Colonic mucosa (tissue), 4 donors: ENCODE measurements around the gene CLDN19. TPM values are rescaled to one million over a fixed set of nuclear protein-coding genes. Genes with fewer than 3 reads are reported as not detected.
A peak's percentile ranks its signal among the peaks of the same experiment; 100 is the strongest.

ENCODE experiments used
- DNase-seq: peaks from one replicate; pipeline ENCODE4 v3.0.0-alpha.2; 2020
- H3K27ac ChIP-seq: fragments of 200-600 bp; one replicate; pipeline ENCODE4 v1.8.0; 2021
- H3K27me3 ChIP-seq: fragments of 200-600 bp; one replicate; pipeline ENCODE4 v1.8.0; 2021
- H3K36me3 ChIP-seq: fragments of 200-600 bp; one replicate; pipeline ENCODE4 v1.8.0; 2021
- H3K4me1 ChIP-seq: fragments of 200-600 bp; one replicate; pipeline ENCODE4 v1.8.0; 2021; ENCODE audit warnings: mild to moderate bottlenecking
- H3K4me3 ChIP-seq: fragments of 200-600 bp; one replicate; pipeline ENCODE4 v1.8.0; 2021
- H3K9ac ChIP-seq, 2 donors: one replicate each; pipeline ENCODE4 v1.7.0; 2013; ENCODE audit warnings: control low read depth in 2 of 2, low read depth in 2 of 2, low read length in 2 of 2
- H3K9me3 ChIP-seq: fragments of 200-600 bp; one replicate; pipeline ENCODE4 v1.8.0; 2021
- intact Hi-C: fragments of 100-400 bp; cut with DNase I; formaldehyde crosslinking; loops from one replicate; pipeline ENCODE4 v1.14.1; 2022
- total RNA-seq, 2 donors: library from RNA; stranded (reverse); fragmentation: NEBNext Ultra II Directional in 1 of 2; extraction: Animal tissue kit (Norgen Biotek cat#: 25700) in 1 of 2; gene quantifications; one replicate each; pipeline ENCODE4 v1.2.1, GENCODE V29; 2021
- TF ChIP-seq, protein P1 (sequence below): fragments of 200-600 bp; IDR thresholded peaks from one replicate; pipeline ENCODE4 v1.8.0; 2022; ENCODE audit warnings: antibody characterized with exemption, mild to moderate bottlenecking
- donor health status: healthy.
- donor health status: DM: no; HTN: no; CAD: no.
- donor health status: DM: no; HTN: no; CAD: no.

The CLDN19 gene, protein sequence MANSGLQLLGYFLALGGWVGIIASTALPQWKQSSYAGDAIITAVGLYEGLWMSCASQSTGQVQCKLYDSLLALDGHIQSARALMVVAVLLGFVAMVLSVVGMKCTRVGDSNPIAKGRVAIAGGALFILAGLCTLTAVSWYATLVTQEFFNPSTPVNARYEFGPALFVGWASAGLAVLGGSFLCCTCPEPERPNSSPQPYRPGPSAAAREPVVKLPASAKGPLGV
- total RNA-seq, result not detected

DNA sequence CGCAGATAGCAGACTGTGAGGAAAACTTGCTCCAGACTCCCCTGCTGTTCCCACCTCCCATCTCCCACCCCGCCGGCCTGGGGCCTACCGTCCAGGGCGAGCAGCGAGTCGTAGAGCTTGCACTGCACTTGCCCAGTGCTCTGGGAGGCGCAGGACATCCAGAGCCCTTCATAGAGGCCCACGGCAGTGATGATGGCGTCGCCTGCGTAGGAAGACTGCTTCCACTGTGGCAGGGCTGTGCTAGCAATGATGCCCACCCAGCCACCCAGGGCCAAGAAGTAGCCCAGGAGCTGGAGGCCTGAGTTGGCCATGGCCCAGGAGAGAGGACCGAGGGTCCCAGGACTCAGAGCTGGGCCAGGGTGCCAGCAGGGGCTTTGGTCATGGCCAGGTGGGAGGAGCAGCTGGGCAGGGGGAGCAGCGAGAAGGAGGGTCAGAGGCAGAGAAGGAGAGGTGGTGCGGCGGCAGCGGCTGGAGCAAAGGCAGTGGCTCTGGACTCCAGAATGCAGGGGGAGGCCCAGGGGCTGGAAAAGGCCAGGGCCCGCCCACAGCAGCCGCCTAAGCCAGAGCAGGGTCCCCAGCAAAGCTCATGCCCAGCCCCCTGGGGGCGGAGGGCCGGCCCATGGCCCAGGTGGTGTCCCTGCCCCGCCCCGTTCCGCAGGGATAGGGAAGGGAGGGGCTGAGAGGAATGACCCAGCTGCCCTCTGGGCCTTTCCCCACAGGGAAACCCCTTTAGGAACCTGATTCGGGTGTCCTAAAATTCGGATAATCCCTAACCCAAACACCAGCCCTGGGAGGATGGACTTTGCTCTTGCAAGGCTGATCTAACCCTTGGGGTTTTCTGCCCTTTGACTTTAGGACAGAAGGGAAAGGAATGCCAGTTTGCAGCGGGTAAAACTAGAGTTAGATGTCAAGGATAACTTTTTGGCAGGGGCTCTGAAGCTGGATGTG, at the start of gene CLDN19:
CLDN19 (minus strand) TSS at position 484 of the 948 bp plus-strand sequence; CDS start at position 311, 173 bp downstream.
- Histone ChIP-seq H3K27me3 (no peaks in the 10 kb centered on the region), H3K9ac (no peak within 1 kb of the TSS), H3K36me3 (no peaks in the 10 kb centered on the region), H3K4me1 (no peaks in the 10 kb centered on the region), H3K9me3 (no peaks in the 10 kb centered on the region), H3K27ac (no peak within 1 kb of the TSS), H3K4me3 (no peak within 1 kb of the TSS)
- DNase-seq, result no peak
- TF ChIP-seq, protein P1, sequence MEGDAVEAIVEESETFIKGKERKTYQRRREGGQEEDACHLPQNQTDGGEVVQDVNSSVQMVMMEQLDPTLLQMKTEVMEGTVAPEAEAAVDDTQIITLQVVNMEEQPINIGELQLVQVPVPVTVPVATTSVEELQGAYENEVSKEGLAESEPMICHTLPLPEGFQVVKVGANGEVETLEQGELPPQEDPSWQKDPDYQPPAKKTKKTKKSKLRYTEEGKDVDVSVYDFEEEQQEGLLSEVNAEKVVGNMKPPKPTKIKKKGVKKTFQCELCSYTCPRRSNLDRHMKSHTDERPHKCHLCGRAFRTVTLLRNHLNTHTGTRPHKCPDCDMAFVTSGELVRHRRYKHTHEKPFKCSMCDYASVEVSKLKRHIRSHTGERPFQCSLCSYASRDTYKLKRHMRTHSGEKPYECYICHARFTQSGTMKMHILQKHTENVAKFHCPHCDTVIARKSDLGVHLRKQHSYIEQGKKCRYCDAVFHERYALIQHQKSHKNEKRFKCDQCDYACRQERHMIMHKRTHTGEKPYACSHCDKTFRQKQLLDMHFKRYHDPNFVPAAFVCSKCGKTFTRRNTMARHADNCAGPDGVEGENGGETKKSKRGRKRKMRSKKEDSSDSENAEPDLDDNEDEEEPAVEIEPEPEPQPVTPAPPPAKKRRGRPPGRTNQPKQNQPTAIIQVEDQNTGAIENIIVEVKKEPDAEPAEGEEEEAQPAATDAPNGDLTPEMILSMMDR, result no peak
- intact Hi-C loops, result loop anchor here (10.0 kb wide), 1 partner anchor 395 kb away; no protein-coding TSS in a partner anchor

- Histone ChIP-seq H3K9me3 (no peaks in the 10 kb centered on the region), H3K27ac (no peak overlapping the region), H3K4me1 (no peaks in the 10 kb centered on the region), H3K4me3 (no peak overlapping the region), H3K9ac (no peak overlapping the region), H3K27me3 (no peaks in the 10 kb centered on the region), H3K36me3 (no peaks in the 10 kb centered on the region)
- TF ChIP-seq, protein P1, result no peak
- no peak for DNase-seq
- intact Hi-C loops, result no loop called here
Measured at GRCh38 chr1:42788021-42788420, 48.0 kb upstream of the CLDN19 start.

DNA sequence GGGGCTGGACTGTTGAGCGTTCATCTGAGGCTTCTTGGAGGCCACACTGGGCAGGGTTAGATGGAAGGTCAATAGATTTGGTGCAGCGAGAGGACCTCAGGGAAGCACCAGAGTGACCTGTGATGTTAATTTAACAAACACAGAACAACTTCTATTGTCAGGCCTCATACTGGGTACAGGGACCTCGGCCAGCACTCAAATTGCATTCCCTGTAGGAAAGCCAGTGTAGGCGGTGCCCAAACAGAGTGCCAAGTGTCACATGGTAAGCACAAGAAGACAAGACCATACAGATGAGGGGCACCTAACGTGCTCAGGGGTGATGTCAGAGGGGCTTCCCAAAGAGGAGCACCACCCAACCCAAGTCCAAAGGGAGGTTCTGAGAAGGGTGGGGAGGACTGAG, 46.1 kb upstream of the CLDN19 start:
- TF ChIP-seq, protein P1, result no peak
- no peak for DNase-seq
- H3K4me3 ChIP-seq, result no peak overlapping the region
- no peaks in the 10 kb centered on the region for H3K27me3 ChIP-seq
- no peaks in the 10 kb centered on the region for H3K36me3 ChIP-seq
- H3K27ac ChIP-seq, result no peak overlapping the region
- intact Hi-C loops, result no loop called here
- no peak overlapping the region for H3K9ac ChIP-seq
- H3K9me3 ChIP-seq, result no peaks in the 10 kb centered on the region
- H3K4me1 ChIP-seq, result no peaks in the 10 kb centered on the region

GRCh38 chr1:42784946-42785693, 45.1 kb upstream of the CLDN19 start, which contains the start of gene TMEM269:
Gene TMEM269, plus strand, starts transcription at chr1:42784991. Its CDS starts 4,903 bp downstream, at chr1:42789894.
- peak within 1 kb of the TSS; percentile 26 for H3K4me3 ChIP-seq
- TF ChIP-seq, protein P1, result no peak
- DNase-seq, result no peak
- intact Hi-C loops, result no loop called here
- no peak within 1 kb of the TSS for H3K27ac ChIP-seq
- no peaks in the 10 kb centered on the region for H3K36me3 ChIP-seq
- no peaks in the 10 kb centered on the region for H3K4me1 ChIP-seq
- H3K27me3 ChIP-seq, result no peaks in the 10 kb centered on the region
- H3K9ac ChIP-seq, result peak within 1 kb of the TSS; percentile 29 to 52
- H3K9me3 ChIP-seq, result no peaks in the 10 kb centered on the region

DNA sequence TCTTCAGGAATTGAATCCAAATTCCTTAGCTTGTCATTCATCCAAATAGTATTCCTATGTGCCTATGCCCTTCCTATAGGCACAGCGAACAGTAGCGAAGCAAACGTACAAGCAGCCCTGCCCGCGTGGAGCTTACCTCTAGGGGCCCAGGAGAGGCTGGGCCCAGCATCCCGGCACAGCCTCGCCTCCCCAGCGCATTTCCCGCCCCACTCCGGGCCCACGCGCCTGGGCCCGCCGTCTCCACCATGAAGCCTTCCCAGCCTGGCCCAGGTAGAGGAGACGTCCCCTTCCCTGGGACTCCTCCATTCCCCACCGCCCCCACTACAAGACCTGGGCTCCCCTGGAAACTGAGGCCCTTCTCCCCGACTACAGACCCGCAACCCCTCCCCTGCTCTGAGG, 44.5 kb upstream of the CLDN19 start:
- no peaks in the 10 kb centered on the region for H3K27me3 ChIP-seq
- no peak overlapping the region for H3K27ac ChIP-seq
- no peak for DNase-seq
- H3K36me3 ChIP-seq, result no peaks in the 10 kb centered on the region
- H3K4me1 ChIP-seq, result no peaks in the 10 kb centered on the region
- intact Hi-C loops, result no loop called here
- TF ChIP-seq, protein P1, result no peak
- no peak overlapping the region for H3K4me3 ChIP-seq
- no peak overlapping the region for H3K9ac ChIP-seq
- H3K9me3 ChIP-seq, result no peaks in the 10 kb centered on the region
